ENCODE data around the gene TPM2.
A peak's percentile ranks its signal among the peaks of the same experiment; 100 is the strongest.

TPM2 gene

DNA sequence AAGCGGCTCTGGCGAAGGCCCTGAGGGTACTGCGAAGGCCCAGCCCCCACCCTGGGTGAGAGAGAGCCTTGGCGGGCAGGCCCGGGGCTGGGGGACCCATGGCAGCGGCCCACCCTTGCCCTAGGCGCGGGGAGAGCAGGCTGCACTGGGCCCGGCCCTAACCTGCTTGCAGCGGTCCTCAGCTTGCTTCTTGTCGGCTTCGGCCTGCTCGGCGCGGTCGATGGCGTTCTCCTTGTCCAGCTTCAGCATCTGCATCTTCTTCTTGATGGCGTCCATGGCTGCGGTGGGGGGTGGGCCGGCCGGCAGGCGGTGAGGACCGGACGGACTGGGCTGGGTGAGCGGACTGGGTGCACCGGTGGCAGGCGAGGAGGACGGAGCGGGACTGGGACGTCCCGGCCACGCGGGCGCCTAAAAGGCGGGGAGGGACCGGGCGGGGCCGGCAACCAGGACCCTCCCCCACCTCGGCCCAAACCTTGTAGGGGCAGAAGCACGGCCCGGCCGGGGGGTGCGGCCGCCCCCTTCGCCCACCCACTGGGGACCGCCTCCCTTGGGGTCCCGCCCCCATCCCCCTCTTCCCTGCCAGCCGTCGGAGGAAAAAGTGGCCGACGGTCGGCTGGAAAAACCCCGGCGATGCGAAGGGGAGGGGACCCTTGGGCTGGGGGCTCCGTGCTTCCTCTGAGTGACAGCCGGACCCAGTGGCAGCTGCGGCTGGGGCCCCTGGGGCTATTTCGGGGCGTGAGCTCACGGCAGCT is at the start of gene TPM2:
Gene TPM2, minus strand, starts transcription at position 384 of the 752 bp plus-strand sequence. Its CDS starts 108 bp downstream, at position 276.
- DNase-seq (ENCODE audit: low spot score): peak; percentile 38

DNA sequence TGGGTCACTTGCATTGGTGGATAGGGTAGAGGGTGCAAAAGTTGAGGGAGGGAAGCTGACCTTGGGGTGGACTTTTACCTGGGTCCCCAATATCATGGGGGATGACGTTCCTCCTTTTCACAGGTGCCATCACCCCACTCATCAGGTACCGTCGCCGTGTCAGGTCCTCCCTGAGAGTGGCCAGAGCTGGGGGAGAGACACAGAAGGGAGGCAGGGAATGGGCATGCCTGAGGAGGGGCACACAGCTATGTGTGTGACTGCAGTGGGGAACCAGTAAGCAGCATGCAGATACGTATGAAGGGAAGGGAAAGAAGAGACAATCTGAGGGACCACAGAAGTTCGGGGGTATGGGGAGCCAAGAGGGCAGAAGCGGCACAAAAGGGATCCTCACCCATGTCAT is 49.2 kb upstream of the TPM2 start:
- DNase-seq (ENCODE audit: low spot score): no peak

DNA sequence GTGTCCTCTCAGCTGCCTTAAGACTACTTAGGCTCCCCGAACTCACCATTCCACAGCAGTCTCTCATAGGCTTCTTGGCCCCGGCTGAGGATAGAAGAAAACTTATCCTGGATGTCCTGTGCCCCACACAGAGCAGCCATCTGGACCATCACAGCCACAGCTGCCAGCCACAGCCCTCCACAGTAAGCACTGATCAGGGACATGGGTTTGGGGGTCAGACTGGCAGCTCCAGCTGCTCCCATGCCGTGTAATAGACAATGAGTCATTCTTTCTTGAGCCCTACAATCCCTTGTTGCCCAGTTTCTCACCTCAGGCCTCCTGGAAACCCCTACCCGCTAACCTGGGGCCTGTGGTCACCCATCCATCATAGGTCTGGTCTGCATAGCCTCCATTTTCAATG is 48.5 kb upstream of the TPM2 start:
- DNase-seq (ENCODE audit: low spot score): no peak

DNA sequence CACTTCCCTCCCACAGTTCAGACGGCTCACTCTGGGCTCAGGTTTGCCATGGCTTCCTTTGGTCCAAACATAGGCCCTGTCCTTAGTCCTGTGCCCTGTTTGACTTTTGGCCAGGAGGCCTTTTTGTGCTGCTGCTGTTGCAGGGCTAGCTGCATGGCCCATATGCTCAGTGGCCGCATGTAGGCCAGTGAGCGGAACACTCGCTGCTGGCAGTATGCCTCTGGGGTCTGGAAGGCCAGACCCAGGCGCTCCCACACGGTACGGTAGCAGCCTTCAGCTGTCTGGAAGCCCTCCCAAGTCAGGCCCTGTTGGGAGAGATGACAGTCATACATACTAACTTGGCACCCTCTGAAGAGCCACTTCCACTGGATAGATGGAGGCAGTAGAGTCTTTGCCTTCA is 47.4 kb upstream of the TPM2 start:
- no peak for DNase-seq (ENCODE audit: low spot score)

DNA sequence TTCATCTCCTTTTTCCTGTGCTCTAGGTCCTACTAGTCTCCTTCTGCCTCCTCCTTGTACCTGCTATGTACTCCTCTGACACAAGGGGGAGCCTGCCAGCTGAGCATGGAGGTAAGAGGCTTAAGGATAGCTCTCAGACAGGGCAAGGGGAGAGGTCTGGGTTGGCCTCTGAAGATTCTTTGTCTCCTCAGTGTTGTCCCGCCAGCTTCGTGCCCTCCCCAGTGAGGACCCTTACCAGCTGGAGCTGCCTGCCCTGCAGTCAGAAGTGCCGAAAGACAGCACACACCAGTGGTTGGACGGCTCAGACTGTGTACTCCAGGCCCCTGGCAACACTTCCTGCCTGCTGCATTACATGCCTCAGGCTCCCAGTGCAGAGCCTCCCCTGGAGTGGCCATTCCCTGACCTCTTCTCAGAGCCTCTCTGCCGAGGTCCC is 46.5 kb upstream of the TPM2 start:
- peak; percentile 91 for DNase-seq (ENCODE audit: low spot score)

DNA sequence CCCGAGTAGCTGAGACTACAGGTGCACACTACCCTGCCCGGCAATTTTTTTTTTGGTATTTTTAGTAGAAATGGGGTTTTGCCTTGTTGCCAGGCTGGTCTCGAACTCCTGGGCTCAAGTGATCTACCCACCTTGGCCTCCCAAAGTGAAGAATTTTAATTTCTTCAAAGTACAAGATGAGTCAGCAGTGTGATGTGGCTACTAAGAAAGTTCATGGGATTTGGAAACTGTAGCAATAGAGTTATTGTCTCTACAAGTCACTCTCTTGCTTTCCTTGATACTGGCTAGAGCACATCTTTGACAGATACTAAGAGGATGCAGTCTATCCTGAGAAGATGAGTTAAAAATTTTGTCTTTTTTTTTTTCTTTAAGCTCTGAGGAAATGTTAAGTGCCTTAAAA is 44.4 kb upstream of the TPM2 start:
- no peak for DNase-seq (ENCODE audit: low spot score)

DNA sequence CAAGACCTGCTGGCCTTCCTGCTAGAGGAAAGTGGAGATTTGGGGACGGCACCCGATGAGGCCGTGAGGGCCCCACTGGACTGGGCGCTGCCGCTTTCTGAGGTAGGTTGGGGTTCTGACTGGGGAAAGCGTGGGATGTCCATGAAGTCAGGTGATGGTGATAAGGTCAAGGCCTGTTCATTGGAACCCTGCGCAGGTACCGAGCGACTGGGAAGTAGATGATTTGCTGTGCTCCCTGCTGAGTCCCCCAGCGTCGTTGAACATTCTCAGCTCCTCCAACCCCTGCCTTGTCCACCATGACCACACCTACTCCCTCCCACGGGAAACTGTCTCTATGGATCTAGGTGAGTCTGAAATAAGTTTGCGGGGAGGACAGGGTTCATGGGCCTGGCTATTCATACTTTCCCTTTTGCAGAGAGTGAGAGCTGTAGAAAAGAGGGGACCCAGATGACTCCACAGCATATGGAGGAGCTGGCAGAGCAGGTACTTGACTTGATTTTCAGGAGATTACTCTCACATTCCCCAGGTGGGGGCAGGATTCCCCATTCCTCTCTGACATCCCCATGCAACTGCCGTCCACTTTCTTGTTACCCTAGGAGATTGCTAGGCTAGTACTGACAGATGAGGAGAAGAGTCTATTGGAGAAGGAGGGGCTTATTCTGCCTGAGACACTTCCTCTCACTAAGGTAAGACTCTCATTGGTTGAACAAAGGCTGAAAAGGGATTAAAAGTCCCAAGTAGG is 43.2 kb upstream of the TPM2 start:
- DNase-seq (ENCODE audit: low spot score): peak; percentile 74

DNA sequence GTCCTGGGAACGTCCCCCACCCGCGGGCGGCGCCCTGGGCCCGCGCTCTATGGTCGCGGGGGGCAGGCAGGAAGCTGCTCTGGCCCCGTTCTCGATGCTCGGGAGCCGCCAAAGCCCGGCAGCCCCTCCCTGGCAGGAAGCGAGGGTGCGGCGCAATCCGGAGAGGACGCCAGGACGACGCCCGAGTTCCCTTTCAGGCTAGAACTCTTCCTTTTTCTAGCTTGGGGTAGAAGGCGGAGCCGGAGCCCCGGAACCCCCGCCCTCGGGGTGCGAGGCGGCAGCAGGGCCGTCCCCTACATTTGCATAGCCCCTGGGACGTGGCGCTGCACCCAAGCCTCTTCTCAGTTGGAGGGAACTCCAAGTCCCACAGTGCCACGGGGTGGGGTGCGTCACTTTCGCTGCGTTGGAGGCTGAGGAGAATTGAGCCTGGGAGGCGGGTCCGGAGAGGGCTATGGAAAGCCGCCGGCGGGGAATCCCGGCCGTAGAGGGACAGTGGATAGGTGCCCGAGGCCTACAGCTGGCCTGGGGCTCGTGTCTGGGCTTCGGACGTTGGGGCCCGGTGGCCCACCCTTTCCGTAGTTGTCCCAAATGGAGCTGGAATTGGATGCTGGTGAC is 42.6 kb upstream of the TPM2 start, which contains the start of the genes CREB3 and TLN1:
Gene CREB3, plus strand, starts transcription at position 482 of the 615 bp plus-strand sequence. Its CDS starts 107 bp downstream, at position 589.
Gene TLN1, minus strand, starts transcription at position 11 of the 615 bp plus-strand sequence. CDS start 6,501 bp downstream, outside the sequence.
- DNase-seq (ENCODE audit: low spot score): peak; percentile 98

DNA sequence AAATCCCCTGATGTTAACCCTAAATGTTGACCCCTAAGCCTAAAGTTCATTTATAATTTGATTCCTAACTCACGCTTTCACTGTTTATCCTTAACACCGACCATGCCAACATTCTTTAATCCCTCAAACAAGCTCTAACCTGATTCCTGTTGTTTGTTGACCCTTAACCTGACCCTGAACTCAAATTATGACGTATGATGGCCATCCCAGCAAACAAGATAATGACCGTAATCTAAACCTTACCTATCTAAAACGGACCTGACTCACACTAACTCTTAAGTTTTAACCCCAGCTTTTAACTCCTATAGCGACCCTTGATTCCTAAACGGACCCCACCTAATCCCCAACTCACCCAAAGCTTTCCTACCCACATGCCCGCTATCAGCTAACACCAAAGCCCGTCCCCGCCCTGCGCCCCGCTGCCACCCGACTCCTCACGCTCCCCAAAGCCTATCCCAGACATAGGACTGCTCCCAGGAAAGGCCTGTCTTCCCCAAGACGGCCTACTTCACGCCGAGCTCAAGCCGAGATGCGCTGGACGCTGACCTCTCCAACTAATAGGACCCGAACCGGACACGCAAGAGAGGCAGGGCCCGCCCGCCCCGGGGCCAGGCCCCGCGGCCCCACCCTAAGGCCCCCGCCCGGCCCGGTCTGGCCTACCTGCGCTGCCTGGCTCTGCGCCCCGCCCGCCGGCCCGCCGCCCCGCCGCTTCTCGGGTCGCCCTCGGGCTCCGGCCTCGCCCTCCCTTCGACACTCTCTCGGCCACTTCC is 41.9 kb upstream of the TPM2 start:
- peak; percentile 46 for DNase-seq (ENCODE audit: low spot score)

DNA sequence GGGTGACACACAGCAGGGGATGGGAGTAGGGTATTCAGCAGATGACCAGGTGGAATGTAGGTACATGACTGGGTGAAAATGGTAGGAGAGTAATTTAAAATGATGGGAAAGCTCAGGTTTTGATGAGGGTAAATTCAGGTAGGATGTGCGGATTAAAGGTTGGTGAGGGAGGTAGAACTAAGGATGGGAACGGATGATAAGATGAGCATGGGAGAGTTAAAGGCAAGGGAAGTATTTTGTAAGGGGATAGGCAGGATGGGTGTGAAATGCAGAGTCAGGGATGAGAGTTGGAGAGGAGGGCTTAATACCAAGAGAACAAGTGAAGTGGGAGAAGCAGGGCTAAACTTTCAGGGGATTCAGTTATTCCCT is 40.7 kb upstream of the TPM2 start:
- no peak for DNase-seq (ENCODE audit: low spot score)

DNA sequence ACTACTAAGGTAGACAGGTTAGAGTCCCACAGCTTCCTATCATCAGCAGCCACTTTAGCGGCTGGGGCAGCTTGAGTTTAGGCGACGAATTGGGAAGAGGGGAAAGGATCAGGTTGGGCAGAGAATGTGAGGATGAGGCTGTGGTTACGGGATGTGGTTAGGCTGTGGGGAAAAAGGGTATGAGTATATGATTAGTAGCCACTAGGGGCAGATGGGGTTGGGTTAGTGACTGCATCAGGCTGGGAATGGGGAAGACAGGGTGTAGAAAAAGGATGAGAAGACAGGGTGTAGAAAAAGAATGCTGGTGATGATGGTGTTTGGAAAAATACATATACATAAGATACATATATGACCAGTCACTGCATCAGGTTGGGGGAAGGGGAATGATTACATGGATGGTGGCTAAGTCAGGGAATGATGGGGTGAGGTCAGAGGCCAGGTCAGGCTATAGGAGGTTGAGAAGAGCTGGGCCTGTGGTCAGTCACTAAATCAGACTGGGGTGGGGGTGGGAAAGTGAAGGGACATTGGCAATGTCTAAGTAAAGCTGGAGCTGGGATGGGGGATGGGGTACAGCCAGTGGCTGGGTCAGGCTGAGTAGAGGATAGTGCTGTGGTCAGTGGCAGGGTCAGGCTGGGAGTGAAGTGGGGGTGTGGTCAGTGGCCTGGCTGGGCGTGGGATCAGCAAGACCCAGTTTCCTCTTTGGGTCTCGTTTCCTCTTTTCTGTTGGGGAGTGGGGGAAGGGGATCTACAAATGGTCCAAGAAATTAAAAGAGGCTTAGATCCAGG is 40.2 kb upstream of the TPM2 start:
- DNase-seq (ENCODE audit: low spot score): peak; percentile 61

DNA sequence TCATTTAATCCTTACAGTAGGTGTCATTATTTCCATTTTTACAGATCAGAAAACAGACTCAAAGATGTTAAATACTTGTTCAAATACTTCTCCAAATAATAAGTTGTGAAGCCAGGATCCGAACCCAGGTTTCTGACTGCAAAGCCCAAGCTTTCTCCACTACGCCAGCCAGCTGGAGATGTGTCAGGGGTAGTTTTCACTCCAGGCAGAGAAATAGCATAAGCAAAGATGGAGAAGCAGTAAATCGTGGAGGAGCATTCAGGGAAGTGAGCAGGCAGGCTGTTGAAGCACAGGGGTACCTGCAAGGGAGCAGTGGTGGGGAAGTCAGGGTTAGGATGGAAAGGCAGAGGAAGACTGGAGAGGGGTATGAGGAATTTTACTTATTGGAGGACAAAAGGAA is 39.4 kb upstream of the TPM2 start:
- DNase-seq (ENCODE audit: low spot score): no peak

DNA sequence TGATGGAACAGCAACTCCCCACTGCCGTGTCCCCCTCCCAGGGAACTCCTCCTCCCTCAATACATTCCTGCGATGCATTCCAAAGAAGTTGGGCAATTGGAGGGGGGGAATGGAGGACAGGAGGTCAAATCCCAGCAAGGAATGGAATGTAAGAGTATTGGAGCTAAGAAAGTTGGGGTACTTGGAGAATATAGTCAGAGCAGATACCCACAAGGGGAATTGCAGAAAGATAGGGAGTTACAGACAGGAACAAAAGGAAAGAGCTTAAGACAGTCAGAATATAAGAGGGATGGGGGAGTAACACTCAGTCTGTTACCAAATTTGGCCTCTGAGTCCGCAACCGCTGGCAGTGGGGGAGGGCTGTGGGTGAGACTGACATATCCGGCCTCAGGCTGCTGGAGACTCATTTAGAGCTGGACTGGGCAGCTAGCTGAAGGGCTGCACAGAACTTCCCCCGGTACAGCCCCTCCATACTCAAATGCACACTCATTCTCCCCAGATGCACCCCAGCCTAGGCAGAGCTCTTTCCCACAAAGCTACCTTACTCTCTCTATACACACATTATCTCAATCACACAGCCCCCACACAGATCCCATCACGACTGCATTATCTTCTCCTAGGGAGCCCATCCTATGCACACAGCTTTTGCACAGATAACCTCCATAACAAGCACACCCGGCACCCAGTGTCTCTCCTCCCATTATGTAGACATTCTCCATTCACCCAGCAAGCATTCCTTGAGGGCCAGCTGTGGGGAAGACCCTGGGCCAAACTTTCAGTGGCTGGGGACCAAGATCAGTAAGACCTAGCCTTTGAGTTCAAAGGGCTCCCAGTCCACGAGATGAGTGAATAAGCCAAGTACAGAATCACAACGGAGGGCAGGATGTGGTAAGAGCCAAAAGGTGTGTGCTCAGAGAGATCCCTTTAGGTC is 38.6 kb upstream of the TPM2 start:
- peak; percentile 10 for DNase-seq (ENCODE audit: low spot score)

DNA sequence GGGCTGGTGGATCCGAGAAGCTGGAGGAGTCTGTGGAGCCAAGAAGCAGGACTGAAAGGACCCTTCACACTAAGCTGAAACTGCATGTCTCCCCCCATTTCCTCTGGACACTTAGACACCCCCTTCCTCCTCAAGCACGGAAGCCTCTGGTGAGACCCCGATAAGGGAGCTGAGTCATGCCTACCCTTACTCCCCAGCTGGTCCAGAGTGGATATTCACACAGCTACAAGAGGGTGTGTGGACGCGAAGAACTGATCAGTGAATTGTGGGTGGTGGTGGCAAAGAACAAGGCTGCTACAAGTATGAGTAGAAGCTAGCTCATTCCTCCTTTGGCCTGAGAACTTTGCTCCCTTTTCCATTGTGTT is 37.9 kb upstream of the TPM2 start:
- no peak for DNase-seq (ENCODE audit: low spot score)

DNA sequence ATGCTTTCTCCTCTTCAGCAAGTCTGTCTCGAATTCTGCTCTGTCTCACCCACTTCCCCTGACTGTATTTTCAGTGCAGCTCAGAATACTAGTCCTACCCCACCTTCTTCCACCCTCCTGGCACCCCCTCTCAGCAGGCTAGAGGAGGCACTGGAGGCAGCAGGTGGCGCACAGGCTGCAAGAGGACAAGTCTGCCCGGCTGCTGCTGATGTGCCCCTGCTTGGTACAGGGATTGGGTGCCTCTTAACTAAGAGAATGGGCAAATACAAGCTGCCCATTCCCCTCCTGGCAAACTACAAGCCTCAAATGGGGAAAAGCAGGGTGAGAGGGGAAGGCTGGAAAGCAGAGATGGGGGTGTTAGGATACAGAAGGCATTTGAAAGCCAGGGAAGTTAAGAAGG is 37.2 kb upstream of the TPM2 start:
- DNase-seq (ENCODE audit: low spot score): peak; percentile 57

DNA sequence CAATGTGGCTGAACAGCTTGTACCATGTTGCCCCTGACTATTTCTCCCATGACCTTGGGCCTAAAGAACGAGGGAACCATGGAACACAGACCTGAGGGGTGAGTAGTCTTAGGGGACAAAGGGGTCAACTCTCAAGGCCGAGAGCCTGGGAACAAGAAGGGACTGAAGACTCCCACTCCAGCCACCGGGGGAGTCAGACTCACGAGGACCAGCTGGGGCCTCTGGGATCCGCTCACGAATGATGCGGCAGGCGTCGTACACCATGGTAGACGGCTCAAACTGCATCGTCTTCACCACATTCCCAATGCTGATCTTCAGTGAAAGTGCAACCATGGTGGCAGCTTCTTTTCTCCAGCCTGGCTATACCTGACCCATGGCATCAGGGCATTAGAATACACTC is 35.6 kb upstream of the TPM2 start:
- no peak for DNase-seq (ENCODE audit: low spot score)

DNA sequence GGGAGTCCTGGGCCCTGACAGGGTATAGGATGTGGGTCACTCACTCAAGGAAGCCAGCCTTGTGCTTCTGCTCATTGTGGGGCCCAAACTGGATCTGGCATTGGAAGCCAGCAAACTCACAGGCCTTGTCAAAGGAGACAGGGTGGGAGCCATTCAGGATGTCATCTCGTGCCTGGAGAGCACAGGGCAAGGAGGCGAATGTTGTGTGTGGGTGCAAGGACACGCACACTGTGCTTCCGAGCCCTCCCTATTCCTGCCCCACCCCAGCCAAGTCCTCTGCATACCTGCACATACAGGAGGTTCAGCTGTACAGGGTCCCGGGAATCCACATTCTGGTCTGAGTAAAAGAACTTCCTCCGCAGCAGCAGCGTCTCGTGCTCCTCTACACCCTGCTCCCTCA is 34.2 kb upstream of the TPM2 start:
- no peak for DNase-seq (ENCODE audit: low spot score)

DNA sequence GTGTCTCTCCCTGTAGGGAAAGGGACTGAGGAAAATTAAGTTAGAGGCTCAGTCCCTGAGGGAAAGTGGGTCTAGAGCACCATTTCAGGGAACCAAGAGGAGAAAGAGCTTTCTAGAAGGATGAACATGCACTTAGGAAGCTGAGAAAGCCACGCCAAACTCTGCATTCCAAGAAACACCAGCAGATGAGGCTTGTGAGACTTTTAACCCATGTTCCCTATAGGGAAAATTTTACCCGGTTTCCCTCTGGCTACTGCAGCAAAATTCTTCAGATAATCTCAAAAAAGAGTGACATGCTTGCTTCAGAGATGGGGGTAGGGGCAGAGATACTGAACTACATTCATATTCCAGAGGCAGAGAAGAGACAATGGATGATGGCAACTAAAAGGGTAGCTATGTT is 33.7 kb upstream of the TPM2 start:
- DNase-seq (ENCODE audit: low spot score): no peak

DNA sequence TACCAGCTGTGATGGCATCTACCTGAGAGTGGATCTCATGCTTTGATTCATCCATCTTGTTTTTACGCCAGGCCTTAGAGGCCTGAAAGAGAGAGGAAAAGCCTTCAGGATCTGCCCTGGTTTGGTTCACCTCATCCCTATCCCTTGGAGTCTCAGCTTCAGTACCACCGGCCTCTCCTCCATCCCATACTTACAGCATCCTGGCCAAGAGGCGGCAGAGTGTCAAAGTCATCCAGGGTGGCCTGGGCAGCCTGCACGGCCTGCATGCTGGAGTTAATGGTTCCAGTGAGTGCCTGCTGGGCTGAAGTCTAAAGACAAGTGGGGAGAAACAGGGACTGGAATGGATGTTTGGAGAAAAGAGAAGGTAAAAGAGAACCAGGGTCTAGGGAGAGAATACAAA is 29.8 kb upstream of the TPM2 start:
- no peak for DNase-seq (ENCODE audit: low spot score)

All from NAMALWA (cell line).